Measurements from ENCODE around the gene KRTAP5-3. TPM values are rescaled to one million over a fixed set of nuclear protein-coding genes. Genes with fewer than 3 reads are reported as not detected.

KRTAP5-3 gene
- total and polyA plus RNA-seq, 2 donors (not counting 1 experiment from before 2014, with no cell fraction given): not detected

DNA sequence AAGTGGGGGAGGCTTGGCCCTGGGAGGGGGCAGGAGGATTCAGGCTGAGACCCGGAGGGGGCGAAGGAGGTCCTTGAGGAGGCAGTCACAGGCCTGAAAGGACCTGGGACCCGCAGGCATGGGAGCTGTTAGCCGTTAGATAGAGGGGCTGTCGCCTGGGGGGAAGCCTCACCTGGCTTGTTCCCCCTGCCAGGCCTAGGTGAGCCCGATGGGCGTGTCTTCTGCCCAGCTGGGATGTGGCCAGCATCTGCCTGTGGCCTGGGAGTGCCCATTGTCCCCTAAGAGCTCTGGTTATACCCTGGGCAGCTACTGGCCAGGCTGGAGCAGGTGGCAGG is 34.4 kb downstream of the KRTAP5-3 start:
- WGBS (ENCODE audit: insufficient coverage): 5% methylated on average over 7 of the region's 7 CpGs

More for the DNA sequence above, 34.4 kb downstream of the KRTAP5-3 start:
- Histone ChIP-seq H3K36me3 (replicated peaks in 1 of 2; ENCODE audit: control extremely low read depth in 1 of 2, control insufficient read depth in 1 of 2, extremely low read depth in 1 of 2, insufficient read depth in 2 of 2, low read length in 1 of 2) (no peaks in the 10 kb centered on the region), H3K27ac (ENCODE audit: low read length in 2 of 2) (peak overlapping the region; percentile 85), H3K27me3 (replicated peaks in 1 of 4; ENCODE audit: control extremely low read depth in 1 of 4, control insufficient read depth in 3 of 4, insufficient read depth in 4 of 4, low read length in 3 of 4) (peaks cover 0 to 37% (median 9%) of the 10 kb centered on the region in 4 experiments), H4K20me1 (ENCODE audit: control insufficient read depth, insufficient read depth, low read length, poor library complexity, severe bottlenecking) (no peaks in the 10 kb centered on the region), H3K4me1 (ENCODE audit: control insufficient read depth in 2 of 2, insufficient read depth in 2 of 2, low read length in 2 of 2) (peaks cover 31 to 33% of the 10 kb centered on the region in 2 donors), H3K4me2 (replicated peaks; ENCODE audit: low read depth, low read length, poor library complexity, severe bottlenecking) (peak overlapping the region; percentile 96), H3K9ac (ENCODE audit: low read length) (peak overlapping the region; percentile 86), H3K4me3 (ENCODE audit: control extremely low read depth in 1 of 5, extremely low read depth in 1 of 5, insufficient read depth in 1 of 5, low read depth in 2 of 5, low read length in 4 of 5) (peak overlapping the region in 4 of 5 experiments; percentile 40 to 75 (median 64)), H2AFZ (ENCODE audit: insufficient read depth, low read depth, low read length, poor library complexity, severe bottlenecking) (peak overlapping the region; percentile 72), H3K79me2 (ENCODE audit: control insufficient read depth, insufficient read depth, low read length) (no peaks in the 10 kb centered on the region), H3K9me3 (ENCODE audit: control extremely low read depth in 1 of 3, control insufficient read depth in 2 of 3, insufficient read depth in 1 of 3, low read length in 2 of 3) (peaks cover 0 to 11% (median 9%) of the 10 kb centered on the region in 3 donors)
- ChIA-PET CTCF (interaction anchor here (0.8 to 4.2 kb wide), 19 partner anchors 8 to 371 kb away, joined by 3 to 60 read pairs (median 8); partner anchors contain the start of genes BRSK2, KRTAP5-1, KRTAP5-5 and TOLLIP), POLR2A (interaction anchor here (0.7 to 2.0 kb wide), 4 partner anchors 10 to 184 kb away, joined by 3 to 9 read pairs (median 6); partner anchors contain the start of gene BRSK2)
- ATAC-seq (ENCODE audit: low read depth) (peak; percentile 4), DNase-seq (no peak)
- H3K4me1 Mint-ChIP-seq: peaks cover 20% of the 10 kb centered on the region
- H3K4me3 Mint-ChIP-seq: peak overlapping the region; percentile 84
- H3K27me3 Mint-ChIP-seq: peaks cover 14% of the 10 kb centered on the region
- TF ChIP-seq, protein P1, sequence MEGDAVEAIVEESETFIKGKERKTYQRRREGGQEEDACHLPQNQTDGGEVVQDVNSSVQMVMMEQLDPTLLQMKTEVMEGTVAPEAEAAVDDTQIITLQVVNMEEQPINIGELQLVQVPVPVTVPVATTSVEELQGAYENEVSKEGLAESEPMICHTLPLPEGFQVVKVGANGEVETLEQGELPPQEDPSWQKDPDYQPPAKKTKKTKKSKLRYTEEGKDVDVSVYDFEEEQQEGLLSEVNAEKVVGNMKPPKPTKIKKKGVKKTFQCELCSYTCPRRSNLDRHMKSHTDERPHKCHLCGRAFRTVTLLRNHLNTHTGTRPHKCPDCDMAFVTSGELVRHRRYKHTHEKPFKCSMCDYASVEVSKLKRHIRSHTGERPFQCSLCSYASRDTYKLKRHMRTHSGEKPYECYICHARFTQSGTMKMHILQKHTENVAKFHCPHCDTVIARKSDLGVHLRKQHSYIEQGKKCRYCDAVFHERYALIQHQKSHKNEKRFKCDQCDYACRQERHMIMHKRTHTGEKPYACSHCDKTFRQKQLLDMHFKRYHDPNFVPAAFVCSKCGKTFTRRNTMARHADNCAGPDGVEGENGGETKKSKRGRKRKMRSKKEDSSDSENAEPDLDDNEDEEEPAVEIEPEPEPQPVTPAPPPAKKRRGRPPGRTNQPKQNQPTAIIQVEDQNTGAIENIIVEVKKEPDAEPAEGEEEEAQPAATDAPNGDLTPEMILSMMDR (IDR thresholded peaks at IDR 0.05): no peak
- TF ChIP-seq EZH2 (IDR thresholded peaks at IDR 0.05; ENCODE audit: borderline replicate concordance, insufficient read depth, low read depth, low read length, poor library complexity, severe bottlenecking): no peak
- peaks cover 5% of the 10 kb centered on the region for H3K9me3 Mint-ChIP-seq (ENCODE audit: insufficient read depth)
- H3K27ac Mint-ChIP-seq: peak overlapping the region; percentile 85
- intact Hi-C loops (cut with micrococcal nuclease): loop anchor here (1.0 to 5.0 kb wide), 6 partner anchors 28 to 312 kb away; no protein-coding TSS in a partner anchor
